Measurements from ENCODE around the gene IL1A.
"Not testable (repeated sequence)": the region's sequence is repeated elsewhere in the genome, so short reads cannot be mapped to it uniquely, and the experiment has no call there.

The IL1A gene, protein sequence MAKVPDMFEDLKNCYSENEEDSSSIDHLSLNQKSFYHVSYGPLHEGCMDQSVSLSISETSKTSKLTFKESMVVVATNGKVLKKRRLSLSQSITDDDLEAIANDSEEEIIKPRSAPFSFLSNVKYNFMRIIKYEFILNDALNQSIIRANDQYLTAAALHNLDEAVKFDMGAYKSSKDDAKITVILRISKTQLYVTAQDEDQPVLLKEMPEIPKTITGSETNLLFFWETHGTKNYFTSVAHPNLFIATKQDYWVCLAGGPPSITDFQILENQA

DNA sequence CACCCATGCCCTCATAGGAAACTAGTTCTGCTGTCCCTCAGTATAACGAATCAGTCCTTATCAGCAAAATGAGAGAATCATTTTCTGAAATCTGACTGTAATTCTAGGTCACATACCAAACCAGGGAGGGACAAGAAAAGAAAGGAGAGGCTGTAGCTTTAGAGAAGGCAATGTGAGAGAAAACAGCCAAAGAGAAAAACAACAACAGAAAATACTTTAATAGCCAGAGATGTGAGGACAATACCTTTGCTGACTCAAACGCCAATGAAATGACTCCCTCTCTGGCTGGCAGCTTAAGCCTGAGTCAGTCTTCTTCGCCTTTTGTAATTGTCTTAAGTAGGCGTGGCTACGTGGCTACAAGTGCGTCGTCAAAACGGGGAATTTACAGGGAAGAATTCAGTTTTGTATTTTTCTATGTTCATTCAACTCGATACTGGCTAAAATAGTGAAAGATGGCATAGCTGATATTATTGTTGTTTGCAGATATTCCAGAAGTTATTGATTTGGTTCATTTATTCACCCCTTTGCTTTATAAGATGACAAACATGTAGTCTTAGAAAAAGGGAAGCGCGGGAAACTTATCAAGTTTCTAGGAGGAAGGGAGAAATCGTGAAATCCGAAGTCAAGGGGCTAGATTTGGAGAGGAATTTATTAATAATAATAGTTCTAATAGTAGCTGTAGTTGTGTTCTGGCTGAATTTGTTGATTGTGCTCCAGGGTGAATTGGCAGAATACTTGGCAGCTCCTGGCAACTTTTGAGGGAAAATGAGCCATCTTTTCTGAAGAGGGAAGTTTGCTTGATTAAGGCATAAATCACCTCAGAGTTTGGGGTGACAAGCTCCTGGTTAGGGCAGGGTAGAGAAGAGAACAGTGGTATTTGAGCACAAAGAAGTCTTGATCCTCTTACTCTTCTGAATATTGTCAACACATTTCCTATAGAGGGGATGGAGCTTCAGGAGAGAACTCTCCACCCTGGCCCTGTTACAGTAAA lies at the start of gene IL1A:
IL1A (minus strand) TSS at position 295 of the 991 bp plus-strand sequence. CDS start 723 bp downstream, outside the sequence.
- no peak for DNase-seq

GRCh38 chr2:112833976-112834375 lies 49.7 kb upstream of the IL1A start:
- no peak for DNase-seq

DNA sequence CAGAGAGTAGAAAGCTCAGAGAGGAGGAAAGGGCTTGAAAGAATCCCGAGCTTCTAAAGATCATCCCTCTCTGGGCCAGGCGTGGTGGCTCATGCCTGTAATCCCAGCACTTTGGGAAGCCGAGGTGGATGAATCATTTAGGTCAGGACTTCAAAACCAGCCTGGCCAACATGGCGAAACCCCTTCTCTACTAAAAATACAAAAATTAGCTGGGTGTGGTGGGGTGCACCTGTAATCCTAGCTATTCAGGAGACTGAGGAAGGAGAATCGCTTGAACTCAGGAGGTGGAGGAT lies 49.3 kb upstream of the IL1A start:
- DNase-seq: not testable (repeated sequence)

GRCh38 chr2:112832841-112833638 lies 48.7 kb upstream of the IL1A start:
- DNase-seq: no peak

- DNase-seq: no peak
Observed at GRCh38 chr2:112831946-112832840, 47.9 kb upstream of the IL1A start.

- DNase-seq: no peak
Observed at GRCh38 chr2:112831513-112831845, 47.2 kb upstream of the IL1A start.

- no peak for DNase-seq
Observed at GRCh38 chr2:112830682-112831512, 46.6 kb upstream of the IL1A start.

DNA sequence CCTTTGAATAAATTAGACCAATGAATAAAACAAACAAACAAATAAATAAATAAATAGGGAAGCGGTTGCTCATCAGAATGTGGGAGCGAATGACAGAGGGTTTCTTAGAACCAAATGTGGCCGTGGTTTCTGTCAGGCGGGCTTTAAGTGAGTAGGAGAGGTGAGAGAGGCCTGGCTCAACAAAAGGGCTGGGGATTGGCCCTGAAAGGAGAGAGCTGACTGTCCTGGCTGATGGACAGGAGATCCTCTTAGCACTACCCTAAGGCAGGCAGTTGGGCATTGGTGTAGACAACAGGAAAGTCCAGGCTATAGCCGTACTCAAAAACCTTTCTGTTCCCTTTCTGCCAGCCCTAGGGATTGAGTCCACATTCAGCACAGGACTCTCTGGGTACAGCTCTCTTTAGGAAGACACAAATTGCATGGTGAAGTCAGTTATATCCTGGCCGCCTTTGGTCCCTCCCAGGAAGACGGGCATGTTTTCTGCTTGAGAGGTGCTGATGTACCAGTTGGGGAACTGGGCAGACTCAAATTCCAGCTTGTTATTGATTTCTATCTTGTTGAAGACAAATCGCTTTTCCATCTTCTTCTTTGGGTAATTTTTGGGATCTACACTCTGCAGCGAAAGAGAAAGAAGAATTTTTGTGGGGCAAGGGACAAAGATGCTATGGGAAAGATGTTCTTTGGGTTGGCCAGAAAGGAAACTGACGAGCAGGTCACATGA lies 45.8 kb upstream of the IL1A start:
- no peak for DNase-seq

GRCh38 chr2:112829101-112829960 lies 45.0 kb upstream of the IL1A start:
- no peak for DNase-seq

DNA sequence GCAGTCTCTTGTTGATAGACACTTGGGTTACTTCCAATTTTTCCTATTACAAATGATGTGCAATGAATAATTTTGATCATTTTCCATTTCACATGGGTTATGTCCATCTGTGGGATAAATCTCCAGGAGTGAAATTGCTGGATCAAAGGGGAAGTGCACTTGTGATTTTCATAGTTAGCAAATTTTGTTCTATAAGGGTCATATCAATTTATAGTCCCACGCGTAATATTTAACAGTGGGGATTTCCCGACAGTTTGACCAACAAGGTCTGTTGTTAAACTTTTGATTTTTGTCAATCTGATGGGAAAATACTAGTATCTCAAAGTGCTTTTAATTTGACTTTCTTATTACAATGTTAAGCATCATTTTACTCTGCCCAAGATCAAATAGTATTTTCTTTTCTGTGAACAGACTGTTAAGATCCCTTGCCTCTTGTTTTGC lies 44.0 kb upstream of the IL1A start:
- DNase-seq: no peak

DNA sequence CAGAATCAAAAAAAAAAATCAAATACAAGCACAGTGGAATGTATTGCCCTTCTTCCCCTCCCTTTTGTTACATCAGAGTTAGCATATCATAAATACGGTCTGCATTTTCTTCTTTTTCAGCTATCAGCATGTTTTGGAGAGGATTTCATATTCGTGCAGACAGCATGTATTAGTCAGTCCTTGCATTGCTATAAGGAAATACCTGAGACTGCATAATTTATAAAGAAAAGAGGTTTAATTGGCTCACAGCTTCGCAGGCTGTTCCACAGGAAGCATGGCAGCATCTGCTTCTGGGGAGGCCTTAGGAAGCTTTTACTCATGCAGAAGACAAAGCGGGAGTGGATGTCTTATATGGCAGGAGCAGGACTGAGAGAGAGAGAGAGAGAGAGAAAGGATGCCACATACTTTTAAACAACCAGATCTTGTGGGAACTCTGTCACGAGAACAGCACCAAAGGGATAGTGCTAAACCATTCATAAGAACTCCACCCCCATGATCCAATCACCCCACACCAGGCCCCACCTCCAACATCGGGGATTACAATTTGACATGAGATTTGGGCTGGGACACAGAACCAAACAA lies 43.4 kb upstream of the IL1A start:
- no peak for DNase-seq

DNA sequence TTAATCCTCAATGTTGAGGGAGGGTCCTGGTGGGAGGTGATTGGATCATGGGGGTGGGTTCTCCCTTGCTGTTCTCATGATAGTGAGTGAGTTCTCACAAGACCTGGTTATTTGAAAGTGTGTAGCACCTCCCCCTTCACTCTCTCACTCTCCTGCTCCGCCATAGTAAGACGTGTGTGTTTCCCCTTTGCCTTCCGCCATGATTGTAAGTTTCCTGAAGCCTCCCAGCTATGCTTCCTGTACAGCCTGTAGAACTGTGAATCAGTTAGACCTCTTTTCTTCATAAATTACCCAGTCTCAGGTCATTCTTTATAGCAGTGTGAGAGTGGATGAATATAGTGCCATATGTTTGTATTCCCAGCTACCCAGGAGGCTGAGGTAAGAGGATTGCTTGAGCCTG lies 42.7 kb upstream of the IL1A start:
- no peak for DNase-seq

- no peak for DNase-seq
Observed at GRCh38 chr2:112825706-112826105, 41.4 kb upstream of the IL1A start.

DNA sequence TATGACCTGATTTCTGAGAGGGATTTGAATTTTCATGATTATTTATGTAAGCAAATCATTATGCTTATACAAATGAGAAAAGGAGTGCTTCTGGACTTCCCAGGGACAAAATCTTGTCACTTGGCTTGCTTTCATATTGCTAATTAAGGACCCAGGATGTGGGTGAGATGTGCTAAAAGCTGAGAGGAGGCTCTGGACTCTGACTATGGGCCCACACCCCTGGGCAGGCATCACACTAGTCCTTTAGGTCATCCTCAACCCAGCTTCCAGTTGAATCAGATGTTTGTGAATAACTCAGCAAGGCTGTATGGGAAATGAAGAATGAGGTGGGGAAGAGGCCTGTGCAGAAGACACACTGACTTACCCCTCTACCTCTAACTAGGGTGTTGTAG lies 40.4 kb upstream of the IL1A start:
- DNase-seq: no peak

DNA sequence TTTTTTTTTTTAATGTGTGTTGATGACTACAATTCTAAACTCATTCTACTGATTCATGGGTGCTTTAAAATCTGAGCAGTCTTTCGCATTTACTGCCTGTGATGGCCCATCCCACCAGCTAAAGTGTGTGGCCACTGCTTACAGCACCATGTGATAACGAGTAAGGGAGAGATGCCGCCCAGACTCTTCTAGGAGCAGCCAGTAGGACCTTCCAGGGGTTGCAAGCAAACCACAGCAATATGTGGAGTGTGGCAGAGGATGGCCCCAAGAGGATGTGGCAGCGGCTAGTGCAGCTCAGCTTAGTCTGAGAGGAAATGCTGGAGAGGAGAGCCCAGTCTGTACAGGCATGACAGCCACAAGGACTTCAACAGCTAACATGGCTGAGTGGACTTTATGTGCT lies 37.4 kb upstream of the IL1A start:
- no peak for DNase-seq

- DNase-seq: no peak
Observed at GRCh38 chr2:112821142-112821541, 36.8 kb upstream of the IL1A start.

DNA sequence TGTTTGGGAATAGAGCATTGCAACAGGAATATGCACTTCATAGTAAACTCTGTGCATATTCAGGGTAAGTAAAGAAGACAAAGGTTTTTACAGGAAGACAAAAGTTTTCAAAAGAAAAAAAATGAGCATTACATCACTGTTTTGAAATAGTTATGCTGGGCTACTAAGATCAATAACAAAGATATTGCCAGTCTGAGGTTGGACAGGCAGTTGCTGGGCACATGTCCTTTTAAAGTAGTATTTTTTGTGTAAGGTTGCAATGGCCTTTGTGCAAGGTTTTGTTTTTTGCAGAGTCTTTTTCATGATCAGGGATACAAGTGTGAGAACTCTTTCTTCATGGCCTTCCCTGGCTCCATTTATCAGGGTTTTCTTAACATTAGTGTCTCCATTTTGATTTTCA lies 36.0 kb upstream of the IL1A start:
- no peak for DNase-seq

DNA sequence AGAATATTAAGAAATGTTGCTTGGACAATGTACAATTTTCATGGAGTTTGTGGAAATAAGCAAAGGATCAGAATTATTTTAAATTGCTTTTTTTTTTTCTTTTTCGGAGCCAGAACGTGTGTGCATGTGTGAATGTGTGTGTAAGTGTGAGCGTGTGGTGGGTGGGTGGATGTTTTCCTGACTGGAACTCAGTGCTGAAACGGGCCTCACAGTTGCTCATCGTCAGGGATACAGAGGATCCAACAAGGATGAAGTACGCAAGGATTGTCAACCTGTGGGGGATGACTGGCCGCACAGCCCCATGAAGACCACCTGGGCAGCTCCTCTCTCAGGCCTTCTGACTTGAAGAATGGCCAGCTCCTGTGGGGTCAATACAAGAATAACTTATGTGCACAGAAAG lies 34.8 kb upstream of the IL1A start:
- no peak for DNase-seq

GRCh38 chr2:112818094-112818902 lies 34.0 kb upstream of the IL1A start:
- no peak for DNase-seq
